CD4-positive, alpha-beta T cell treated with Interleukin-4 for 4 hours (primary cell): ENCODE data around the gene CHRNB2.

Source experiments
- DNase-seq: peaks from one replicate; pipeline ENCODE4 v3.0.0-alpha.2; 2020

CHRNB2 gene

GRCh38 chr1:154581766-154582165 is 14.2 kb downstream of the CHRNB2 start:
- no peak for DNase-seq

DNA sequence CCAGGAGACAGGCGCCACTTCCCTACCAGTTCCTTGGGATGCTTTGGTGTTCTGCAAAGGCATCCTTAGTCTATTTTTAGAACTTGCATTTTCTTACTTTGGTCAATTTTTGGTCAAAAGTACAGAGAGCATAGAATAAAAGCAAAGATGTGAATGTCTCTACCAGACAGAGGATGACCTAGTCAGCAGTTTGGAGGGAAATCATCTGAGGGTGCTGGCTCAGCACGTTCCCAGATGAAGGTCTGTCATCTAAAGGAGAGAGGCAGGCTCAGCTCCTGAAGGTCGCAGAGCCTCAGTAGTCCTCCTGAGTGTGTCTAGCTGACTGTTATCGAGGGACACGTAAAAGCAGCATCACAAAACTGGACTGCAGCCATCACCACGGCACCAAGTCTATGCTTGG is 15.3 kb downstream of the CHRNB2 start:
- DNase-seq, result no peak

- DNase-seq, result no peak
Observed at GRCh38 chr1:154583773-154584172, 16.2 kb downstream of the CHRNB2 start.

DNA sequence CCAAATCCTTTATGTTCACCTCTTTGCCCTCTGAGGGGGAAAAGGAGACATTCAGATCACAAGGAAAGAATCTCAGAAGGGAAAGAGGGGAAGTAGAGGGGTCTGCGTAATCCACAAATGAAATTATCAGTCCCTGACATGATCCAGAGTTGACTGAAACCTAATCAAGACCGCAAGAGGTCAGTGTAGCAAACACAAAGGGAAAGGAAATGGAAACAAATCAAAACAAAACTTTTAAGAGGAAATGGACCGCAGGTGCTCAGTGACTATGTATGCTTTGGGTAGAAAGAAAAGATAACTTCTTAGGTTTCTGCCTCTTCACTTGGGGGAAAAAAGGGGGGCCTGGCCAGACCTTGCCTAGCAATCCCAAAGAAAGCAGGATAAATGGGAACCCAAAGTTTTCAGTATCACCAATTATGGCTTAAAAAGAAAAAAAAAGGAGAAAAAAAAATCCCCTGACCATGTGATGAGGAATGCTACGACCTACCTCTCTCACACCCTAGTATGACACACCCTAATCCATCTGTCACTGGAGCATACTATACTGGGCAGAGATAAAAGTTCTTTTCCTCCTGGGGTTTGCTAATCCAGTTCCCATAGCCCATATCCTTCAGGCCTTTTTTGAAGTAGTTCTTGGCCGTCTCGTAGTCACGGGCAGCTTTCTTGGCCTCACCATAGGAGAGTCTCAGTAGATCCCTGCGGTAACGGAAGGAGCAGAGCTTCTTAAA is 16.9 kb downstream of the CHRNB2 start:
- no peak for DNase-seq

GRCh38 chr1:154586231-154586630 is 18.7 kb downstream of the CHRNB2 start:
- DNase-seq, result no peak

DNA sequence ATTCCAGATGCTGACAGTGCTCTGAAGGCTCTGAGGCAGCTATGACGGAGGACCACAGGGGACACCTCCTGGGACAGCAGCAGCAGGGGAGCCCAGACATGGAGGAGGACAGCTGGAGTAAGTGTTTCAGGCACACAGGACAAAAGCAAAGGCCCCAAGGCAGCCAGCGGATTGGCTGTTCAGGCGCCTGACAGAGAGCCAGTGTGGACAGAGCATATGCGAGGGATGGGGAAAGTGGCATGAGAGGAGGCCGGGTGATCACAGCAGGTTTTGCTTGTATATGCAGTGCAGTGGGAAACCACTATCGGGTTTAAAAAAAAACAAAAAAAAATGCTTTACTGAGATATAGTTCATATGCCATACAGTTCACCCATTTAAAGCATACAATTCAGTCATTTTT is 19.1 kb downstream of the CHRNB2 start:
- DNase-seq, result no peak

GRCh38 chr1:154589780-154590179 is 22.2 kb downstream of the CHRNB2 start:
- no peak for DNase-seq

DNA sequence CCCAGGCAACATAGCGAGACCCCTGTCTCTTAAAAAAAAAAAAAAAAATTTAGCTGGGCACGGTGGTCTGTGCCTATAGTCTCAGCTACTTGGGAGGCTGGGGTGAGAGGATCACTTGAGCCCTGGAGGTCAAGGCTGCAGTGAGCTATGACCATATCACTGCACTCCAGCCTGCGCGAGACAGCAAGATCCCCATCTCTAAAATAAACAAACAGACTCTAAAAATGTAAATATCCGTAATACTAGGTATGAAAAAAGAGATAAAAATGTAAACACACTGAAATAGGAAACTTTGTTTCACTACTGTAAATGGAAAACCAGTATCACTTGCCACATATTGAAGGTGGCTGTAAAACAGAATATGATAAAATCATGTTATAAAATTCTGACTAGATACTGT is 23.2 kb downstream of the CHRNB2 start:
- no peak for DNase-seq

DNA sequence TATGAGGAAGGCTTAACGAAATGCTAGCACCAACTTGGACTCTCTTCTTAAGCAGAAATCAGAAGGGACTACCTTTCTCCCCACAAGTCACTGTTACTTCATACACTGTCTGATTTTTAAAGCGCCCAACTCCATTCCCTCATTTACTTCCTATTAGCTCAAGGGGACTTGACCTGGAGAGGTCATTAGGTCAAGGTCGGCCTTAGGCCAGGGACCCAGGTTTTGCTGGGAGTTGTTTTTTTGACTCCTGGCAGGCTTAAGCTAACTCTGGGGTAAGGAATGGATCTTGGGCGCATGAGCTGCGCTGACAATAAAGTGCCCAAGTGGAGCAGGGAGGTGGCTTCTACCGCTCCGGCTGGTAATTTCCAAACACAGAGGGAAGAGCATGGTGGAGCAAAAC is 23.6 kb downstream of the CHRNB2 start:
- no peak for DNase-seq

- DNase-seq, result no peak
Observed at GRCh38 chr1:154593390-154593789, 25.8 kb downstream of the CHRNB2 start.

DNA sequence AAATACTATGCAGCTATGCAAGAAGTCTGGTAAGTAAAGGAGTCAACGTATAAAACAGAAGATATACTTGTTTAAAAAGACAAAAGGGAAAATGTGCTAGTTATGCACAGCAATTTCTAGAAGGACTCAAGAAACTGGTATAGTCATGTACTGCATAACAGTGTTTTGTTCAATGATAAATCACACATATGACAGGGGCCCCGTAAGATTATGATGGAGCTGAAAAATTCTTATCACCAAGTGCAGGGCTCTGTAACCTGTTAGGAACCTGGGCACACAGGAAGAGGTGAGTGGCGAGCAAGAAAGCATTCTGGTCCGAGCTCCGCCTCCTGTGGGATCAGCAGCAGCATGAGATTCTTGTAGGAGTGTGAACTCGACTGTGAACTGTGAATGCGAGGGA is 27.2 kb downstream of the CHRNB2 start:
- DNase-seq, result no peak

DNA sequence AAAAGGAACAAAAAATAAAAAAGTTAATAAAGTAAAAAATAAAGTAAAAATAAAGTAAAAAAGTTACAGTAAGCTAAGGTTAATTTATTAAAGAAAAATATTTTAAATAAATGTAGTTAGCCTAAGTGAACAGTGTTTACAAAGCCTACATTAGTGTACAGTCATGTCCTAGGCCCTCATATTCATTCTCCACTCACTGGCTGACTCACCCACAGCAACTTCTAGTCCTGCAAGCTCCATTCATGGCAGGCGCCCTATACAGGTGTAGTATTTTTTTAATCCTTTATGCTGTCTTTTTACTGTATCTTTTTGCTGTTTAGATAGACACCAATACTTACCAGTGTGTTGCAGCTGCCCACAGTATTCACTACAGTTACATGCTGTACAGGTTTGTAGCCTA is 28.0 kb downstream of the CHRNB2 start:
- DNase-seq, result no peak

DNA sequence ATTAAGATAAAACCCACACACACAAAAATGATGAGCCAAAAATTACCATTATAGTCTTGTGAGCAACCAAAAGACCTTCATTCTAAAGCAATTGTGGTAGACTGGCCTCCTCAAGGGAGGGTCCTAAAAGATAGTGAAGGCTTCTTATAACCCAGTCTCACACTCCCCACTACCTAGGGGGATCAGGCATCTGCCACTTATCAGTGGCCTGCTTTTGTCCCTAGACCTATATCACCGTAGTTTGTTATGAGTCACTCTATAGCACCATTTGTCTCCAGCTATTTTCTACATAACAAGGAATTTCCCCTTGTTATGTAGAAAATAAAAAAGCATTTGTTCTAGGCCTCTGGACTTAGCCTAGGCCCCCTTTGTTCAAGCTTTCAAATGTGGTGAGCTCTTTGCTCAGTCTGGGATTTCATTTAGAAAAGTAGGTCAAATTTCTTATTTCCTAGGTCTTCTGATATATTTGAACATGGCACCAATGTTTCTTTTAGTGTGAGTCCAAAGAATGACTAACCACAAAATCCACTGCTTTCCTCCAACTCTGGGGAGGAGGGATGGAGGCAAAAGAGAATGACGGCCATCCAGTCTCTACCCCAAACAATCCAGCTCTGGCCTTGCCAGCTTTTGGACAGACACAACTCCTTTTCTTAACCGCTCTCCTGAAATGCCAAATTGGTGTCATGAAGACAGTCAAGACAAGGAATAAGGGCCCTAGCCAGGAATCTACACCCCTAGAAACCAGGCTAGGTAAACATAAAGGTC is 31.5 kb downstream of the CHRNB2 start:
- no peak for DNase-seq

DNA sequence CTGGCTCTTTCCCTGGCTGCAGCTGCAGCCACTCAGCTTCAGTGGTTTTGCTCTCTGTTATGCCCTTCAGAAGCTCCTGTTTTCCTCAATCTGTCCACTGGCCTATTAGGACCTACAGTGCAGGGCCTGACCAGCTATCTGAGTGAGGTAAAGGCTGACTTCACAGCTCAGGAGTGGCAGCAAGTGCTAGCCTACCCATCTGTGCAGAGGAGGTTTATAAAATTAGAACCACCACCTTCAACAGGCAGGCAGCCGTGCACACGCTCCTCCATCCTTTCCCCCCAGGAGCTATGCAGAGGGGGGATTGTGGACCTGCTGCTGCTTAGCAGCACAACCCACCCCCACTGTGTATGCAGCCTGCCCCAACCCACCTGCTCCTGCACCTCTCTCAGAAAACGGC is 32.1 kb downstream of the CHRNB2 start:
- no peak for DNase-seq

GRCh38 chr1:154603317-154603716 is 35.7 kb downstream of the CHRNB2 start:
- no peak for DNase-seq

DNA sequence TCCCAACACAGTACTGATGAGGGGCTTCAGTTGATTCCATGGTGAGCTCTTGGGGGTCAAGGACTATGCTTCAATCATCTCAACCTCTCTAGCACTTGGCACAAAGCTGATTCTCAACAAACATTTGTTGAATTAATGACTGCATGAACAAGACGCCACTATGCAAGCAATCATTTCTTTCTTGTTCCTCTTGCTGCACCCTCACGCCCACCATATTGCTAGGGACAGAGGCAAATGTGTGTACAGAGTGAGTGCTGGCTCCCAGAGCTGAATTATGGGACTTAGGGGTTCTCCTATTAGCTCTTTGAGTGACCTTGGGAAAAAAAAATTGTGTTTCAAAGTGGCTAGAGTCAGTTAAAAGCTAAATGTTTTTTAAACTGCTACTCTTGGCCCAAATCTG is 38.0 kb downstream of the CHRNB2 start:
- DNase-seq, result no peak

- DNase-seq, result peak; percentile 6
Observed at GRCh38 chr1:154607106-154607608, 39.6 kb downstream of the CHRNB2 start.

DNA sequence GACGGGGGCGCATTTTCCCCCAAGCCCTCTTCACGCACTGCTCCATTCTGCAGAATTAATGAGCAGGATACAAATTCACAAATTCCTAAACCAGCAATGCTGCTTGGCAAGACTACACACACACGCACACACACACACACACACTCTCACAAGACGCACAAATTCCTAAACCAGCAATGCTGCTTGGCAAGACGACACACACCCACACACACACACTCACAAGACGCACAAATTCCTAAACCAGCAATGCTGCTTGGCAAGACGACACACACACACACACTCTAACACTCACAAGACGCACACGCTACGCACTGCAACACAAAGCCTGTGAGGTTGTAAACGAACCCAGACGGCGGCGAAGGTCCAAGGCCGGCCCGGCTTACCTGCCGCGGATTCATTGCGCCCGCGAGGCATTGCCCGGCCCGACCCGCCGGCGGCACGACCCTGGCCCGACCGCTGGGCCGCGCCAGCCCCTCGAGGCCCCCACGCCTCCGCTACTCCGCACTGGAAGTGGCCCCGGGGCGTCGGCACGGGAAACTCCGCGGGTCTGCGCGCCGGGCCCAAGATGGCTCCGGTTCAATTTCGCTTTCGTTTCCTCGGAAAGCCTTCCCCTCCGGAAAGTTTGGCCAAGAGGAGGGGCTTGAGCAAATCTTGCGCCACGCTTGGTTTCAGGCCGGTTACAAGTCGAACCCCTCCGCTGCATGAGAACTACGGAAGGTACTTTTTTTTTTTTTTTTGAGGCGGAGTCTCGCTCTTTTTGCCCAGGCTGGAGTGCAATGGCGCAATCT is 40.2 kb downstream of the CHRNB2 start, which contains the start of gene ADAR:
TSS of gene ADAR (minus strand) at position 578 of the 788 bp plus-strand sequence. CDS start at position 398, 180 bp downstream.
- peak; percentile 96 for DNase-seq

DNA sequence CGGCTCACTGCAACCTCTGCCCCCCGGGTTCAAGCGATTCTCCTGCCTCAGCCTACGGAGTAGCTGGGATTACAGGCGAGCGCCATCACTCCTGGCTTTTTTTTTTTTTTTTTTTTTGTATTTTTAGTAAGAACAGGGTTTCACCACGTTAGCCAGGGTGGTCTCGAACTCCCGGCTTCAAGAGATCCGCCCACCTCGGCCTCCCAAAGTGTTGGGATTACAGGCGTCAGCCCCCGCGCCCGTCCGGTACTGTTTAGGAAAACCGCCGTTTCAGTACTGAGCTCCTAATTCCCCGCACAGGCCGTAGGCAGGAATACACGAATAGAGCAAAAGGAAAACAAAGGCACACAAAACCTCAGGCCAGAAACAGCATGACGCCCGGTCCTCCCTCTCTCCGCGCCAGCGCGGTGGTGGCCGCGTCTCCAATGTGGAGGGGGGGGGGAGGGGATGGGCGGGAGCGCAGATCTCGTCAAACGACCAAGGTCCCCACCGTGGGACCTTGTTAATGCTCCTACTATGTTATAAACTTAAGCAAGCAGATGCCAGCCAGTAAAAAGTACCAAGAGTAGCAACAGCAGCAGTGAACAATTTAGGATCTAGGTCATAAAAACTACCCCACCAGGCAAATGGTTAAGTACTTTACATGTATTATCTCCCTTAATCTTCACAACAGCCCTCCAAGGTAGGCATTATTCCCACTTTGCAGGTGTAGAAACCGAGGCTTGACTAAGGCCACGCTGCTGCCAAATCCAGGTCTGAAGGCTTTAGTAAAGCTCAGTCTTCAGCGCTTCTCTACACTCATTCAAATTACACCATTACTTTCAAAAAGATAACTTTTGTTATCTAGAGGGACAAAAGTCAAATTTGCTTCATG is 41.1 kb downstream of the CHRNB2 start:
- peak; percentile 5 for DNase-seq

DNA sequence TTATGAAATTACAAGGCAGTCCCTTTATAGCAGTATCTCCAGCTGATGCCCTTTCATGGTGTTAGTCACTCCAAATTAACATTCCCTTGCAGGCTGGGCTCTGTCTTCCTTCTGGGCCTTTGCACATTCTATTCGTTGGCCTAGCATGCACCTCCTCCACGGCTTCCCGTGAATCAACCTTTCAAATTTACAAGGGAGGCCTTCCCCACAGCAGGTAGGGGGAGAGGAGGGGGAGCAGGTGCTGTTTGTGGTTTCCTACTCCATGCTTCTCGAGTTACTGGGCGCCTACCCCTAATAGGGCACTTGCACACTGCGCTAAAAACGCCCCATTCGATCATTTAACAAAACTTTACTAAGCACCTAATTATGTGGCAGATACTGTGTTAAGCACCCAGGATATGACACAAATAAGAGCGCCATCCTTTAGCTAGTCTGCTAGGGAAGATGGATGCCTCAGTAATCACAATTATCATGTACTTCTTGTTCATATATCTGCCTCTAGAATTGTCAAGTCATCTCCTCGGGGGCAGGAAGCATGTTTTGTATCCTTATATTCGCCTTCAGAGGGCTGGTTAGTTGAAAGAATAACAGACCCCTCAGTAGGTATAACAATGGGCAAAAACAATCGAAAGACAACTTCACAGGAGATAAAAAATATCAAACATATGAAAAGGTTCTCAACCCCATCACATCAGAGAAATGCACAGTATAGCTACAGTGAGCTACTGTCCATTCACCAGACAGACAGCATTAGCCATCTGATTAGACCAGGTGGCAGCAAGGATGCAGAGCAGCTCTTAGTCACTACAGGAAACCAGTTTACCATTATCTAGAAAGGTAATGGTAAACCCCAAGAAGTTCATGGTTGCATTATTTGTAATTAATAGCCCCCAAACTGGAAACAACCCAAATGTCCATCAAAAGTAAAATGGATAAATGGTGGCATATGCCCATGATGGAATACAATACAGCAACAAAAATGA is 42.1 kb downstream of the CHRNB2 start:
- DNase-seq, result peak; percentile 78
